Activated naive CD4-positive, alpha-beta T cell treated with anti-CD3 and anti-CD28 coated beads, Interleukin-2, amount 50 U/mL, for 72 hours (primary cell): ENCODE results near the gene KLF13. TPM values are rescaled to one million over a fixed set of nuclear protein-coding genes. Genes with fewer than 3 reads are reported as not detected.

Source experiments
- ATAC-seq, 2 donors: fragments of 150-1000 bp; cut with Tn5 transposase; 2 replicates each; pipeline ENCODE4 v1.10.0; 2021; ENCODE audit warnings: mild to moderate bottlenecking in 2 of 2, moderate library complexity in 2 of 2
- DNase-seq, 2 donors: peaks; one replicate each; pipeline ENCODE4 v3.0.0; 2021 to 2022; ENCODE audit warnings: low spot score in 2 of 2
- H3K27ac Mint-ChIP-seq, 2 donors: one replicate each; pipeline ENCODE4 v1.8.0; 2022; ENCODE audit warnings: mild to moderate bottlenecking in 2 of 2, mixed read lengths in 2 of 2
- H3K36me3 Mint-ChIP-seq, 2 donors: one replicate each; pipeline ENCODE4 v1.8.0; 2022; ENCODE audit warnings: mixed read lengths in 2 of 2
- H3K9me3 Mint-ChIP-seq, 2 donors: one replicate each; pipeline ENCODE4 v1.8.0; 2022; ENCODE audit warnings: mixed read lengths in 2 of 2
- total RNA-seq, 2 donors: library from RNA; stranded (reverse); gene quantifications; one replicate each; pipeline ENCODE4 v1.2.3, GENCODE V29; 2022

Gene KLF13
- total RNA-seq: 100 to 1,000 TPM; 124 to 161 TPM

- DNase-seq (peak; percentile 100), ATAC-seq (peak; percentile 81 to 84)
- H3K36me3 Mint-ChIP-seq: peaks cover 26 to 27% of the 10 kb centered on the region in 2 donors
- H3K27ac Mint-ChIP-seq: peak within 1 kb of the TSS; percentile 50 to 75
- H3K9me3 Mint-ChIP-seq: peaks cover 0 to 4% of the 10 kb centered on the region in 2 donors
Observed at GRCh38 chr15:31326156-31326874, at the start of gene KLF13. Gene KLF13, plus strand, starts transcription at chr15:31326835. Its CDS starts 378 bp downstream, at chr15:31327213.

GRCh38 chr15:31277335-31278060 is 49.1 kb upstream of the KLF13 start:
- no peak overlapping the region for H3K27ac Mint-ChIP-seq
- no peaks in the 10 kb centered on the region for H3K9me3 Mint-ChIP-seq
- ATAC-seq (no peak), DNase-seq (peak in 1 of 2 donors; percentile 48)
- no peaks in the 10 kb centered on the region for H3K36me3 Mint-ChIP-seq

- no peaks in the 10 kb centered on the region for H3K9me3 Mint-ChIP-seq
- ATAC-seq: no peak
- H3K27ac Mint-ChIP-seq: no peak overlapping the region
- peak in 1 of 2 donors; percentile 45 for DNase-seq
- H3K36me3 Mint-ChIP-seq: no peaks in the 10 kb centered on the region
Observed at GRCh38 chr15:31278061-31278445, 48.6 kb upstream of the KLF13 start.

DNA sequence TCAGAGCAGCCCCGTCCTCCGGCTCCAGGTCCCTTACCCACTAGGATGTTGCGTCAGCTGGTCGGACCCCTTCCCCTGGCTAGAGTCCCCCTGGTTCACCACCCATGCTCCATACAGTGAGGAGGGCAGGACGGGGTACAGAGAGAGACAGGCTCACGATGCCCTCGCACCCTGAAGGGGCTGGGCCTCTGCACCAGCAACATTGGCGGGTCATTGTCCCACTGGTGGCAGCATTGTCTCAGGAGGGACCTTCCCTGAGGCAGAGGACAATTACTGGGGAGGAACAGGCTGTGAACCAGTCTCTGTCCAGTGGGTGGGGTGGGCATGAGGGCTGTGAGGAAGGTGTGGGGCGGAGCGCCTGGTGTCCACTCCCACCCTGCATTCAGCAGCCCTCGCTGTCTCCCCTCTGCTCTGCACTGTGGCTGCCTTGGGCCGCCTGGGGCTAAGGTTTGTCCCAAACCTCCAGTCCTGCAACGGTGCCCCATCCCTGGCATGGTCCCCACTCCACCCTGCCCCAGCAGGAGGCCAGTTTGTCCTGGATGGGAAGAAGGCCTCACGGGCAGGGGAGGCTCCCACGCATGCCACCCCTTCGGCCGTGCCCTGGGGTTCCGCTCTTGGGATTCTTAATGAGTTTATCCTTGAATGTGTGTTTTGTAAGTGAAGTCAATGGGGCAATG is 48.0 kb upstream of the KLF13 start:
- no peak overlapping the region for H3K27ac Mint-ChIP-seq
- DNase-seq: peak in 1 of 2 donors; percentile 41

GRCh38 chr15:31279221-31280045 is 47.2 kb upstream of the KLF13 start:
- Mint-ChIP-seq H3K9me3 (peaks cover 0 to 5% of the 10 kb centered on the region in 2 donors), H3K27ac (peak overlapping the region; percentile 36 to 44)
- DNase-seq: no peak

More for the DNA sequence above, 48.0 kb upstream of the KLF13 start:
- ATAC-seq: no peak
- H3K9me3 Mint-ChIP-seq: no peaks in the 10 kb centered on the region
- no peaks in the 10 kb centered on the region for H3K36me3 Mint-ChIP-seq

DNA sequence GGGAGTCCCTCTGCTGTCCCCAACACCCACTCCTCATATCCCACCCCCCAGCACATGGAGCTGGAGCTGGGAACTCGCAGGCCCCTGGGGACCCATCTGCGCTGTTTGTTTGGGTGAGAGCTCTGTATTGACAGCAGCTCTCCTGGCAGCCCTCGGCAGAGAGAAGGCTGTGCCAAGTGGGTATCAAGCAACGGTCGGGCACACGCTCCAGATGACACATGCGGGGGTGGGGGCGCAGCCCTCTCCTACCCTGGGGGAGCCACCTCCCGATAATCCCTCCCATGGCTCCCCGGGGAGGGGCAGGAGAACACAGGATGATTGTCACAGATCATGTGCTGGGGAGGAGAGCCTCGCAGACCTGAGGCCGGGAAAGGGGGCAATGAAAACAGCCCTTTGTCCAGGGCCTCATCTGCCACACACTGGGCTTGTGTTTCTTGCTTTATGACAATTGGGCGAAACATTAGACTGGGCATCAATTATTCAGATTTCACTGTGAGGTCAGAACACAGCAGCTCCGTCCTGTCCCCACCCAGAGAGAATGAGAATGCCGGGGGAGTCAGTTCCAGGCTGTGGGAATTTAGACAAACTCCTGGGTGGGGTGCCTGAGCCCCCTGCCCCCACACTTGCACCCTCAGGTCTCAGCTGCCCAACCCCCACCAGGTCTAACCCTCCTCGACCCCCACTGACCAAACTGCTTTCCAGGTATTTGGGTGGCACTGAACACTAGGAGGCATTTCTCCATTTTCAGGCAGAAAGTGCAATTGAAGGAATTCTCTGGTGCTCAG is 46.4 kb upstream of the KLF13 start:
- peak overlapping the region in 1 of 2 donors; percentile 44 for H3K27ac Mint-ChIP-seq
- ATAC-seq (no peak), DNase-seq (no peak)
- H3K9me3 Mint-ChIP-seq: peaks cover 0 to 6% of the 10 kb centered on the region in 2 donors
- no peaks in the 10 kb centered on the region for H3K36me3 Mint-ChIP-seq

More at GRCh38 chr15:31279221-31280045, 47.2 kb upstream of the KLF13 start:
- no peaks in the 10 kb centered on the region for H3K36me3 Mint-ChIP-seq
- no peak for ATAC-seq

DNA sequence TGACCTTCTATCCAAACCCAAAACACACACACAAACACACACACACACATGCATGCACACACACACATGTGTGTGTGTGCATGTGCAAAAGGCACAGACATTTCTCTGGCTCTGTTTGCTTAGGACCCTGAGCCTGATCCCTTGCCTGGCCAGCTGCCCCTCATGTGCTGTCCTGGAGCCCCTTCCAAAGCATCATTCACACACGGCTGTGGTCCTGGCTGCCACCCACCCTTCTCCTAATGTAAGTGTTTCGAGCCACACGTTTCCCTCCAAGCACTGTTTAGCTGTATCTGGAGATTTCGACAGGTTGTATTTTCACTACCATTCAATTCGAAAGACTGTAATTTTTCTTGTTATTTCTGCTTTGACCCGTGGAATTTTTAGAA is 45.8 kb upstream of the KLF13 start:
- ATAC-seq (no peak), DNase-seq (no peak)
- peaks cover 0 to 6% of the 10 kb centered on the region in 2 donors for H3K9me3 Mint-ChIP-seq
- no peak overlapping the region for H3K27ac Mint-ChIP-seq
- no peaks in the 10 kb centered on the region for H3K36me3 Mint-ChIP-seq

DNA sequence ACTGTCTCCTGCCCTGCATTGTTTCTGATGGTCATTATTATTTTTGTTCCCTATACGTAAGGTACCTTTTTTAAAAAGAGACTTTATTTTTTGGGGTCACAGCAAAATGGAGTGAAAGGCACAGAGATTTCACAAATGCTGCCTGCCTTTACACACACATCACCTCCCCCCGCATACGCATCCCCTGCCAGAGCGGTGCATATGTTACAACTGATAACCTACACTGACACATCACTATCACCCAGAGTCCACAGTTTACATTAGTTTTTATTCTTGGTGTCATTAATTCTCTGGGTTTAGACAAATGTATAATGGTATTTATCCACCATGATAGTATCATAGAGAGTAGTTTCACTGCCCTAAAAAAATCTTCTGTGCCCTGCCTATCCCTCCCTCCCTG is 43.6 kb upstream of the KLF13 start:
- peaks cover 4 to 11% of the 10 kb centered on the region in 2 donors for H3K9me3 Mint-ChIP-seq
- H3K27ac Mint-ChIP-seq: no peak overlapping the region
- no peaks in the 10 kb centered on the region for H3K36me3 Mint-ChIP-seq
- ATAC-seq (no peak), DNase-seq (no peak)

- peaks cover 4 to 11% of the 10 kb centered on the region in 2 donors for H3K9me3 Mint-ChIP-seq
- no peaks in the 10 kb centered on the region for H3K36me3 Mint-ChIP-seq
- H3K27ac Mint-ChIP-seq: no peak overlapping the region
- ATAC-seq (no peak), DNase-seq (no peak)
Observed at GRCh38 chr15:31285772-31286261, 40.8 kb upstream of the KLF13 start.

DNA sequence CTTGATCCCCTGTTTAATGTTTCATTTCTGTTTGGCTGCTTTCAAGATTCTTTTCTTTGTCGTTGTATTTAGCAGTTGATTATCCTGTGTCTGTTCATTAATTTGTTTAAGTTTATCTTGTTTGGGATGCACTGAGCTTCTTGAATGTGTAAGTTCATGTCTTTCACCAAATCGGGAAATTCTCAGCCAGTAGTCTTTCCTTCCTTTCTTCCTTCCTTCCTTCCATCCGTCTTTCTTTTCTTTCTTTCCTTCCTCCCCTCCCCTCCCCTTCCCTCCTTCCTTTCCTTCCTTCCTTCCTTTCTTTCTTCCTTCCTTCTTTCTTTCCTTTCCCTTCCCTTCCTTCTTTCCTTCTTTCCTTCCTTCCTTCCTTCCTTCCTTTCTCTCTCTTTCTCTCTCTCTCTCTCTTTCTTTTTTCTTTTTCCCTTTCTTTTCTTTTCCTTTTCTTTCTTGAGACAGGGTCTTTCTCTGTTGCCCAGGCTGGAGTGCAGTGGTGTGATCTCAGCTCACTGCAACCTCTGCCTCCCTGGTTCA is 35.5 kb upstream of the KLF13 start:
- Mint-ChIP-seq H3K27ac (no peak overlapping the region), H3K36me3 (no peaks in the 10 kb centered on the region), H3K9me3 (peaks cover 4% of the 10 kb centered on the region in 2 donors)
- DNase-seq (no peak), ATAC-seq (no peak)

GRCh38 chr15:31292391-31293015 is 34.1 kb upstream of the KLF13 start:
- ATAC-seq (no peak), DNase-seq (no peak)
- Mint-ChIP-seq H3K36me3 (no peaks in the 10 kb centered on the region), H3K9me3 (no peaks in the 10 kb centered on the region), H3K27ac (no peak overlapping the region)

- no peaks in the 10 kb centered on the region for H3K9me3 Mint-ChIP-seq
- no peak overlapping the region for H3K27ac Mint-ChIP-seq
- H3K36me3 Mint-ChIP-seq: no peaks in the 10 kb centered on the region
- DNase-seq: no peak
- ATAC-seq: no peak
Observed at GRCh38 chr15:31293655-31294054, 33.0 kb upstream of the KLF13 start.

GRCh38 chr15:31294067-31294466 is 32.6 kb upstream of the KLF13 start:
- H3K9me3 Mint-ChIP-seq: no peaks in the 10 kb centered on the region

GRCh38 chr15:31295658-31296057 is 31.0 kb upstream of the KLF13 start:
- Mint-ChIP-seq H3K27ac (no peak overlapping the region), H3K36me3 (no peaks in the 10 kb centered on the region)

More at GRCh38 chr15:31294067-31294466, 32.6 kb upstream of the KLF13 start:
- Mint-ChIP-seq H3K27ac (no peak overlapping the region), H3K36me3 (no peaks in the 10 kb centered on the region)
- ATAC-seq (no peak), DNase-seq (no peak)

GRCh38 chr15:31296219-31296645 is 30.4 kb upstream of the KLF13 start:
- no peak for DNase-seq

More at GRCh38 chr15:31295658-31296057, 31.0 kb upstream of the KLF13 start:
- H3K9me3 Mint-ChIP-seq: no peaks in the 10 kb centered on the region
- ATAC-seq (no peak), DNase-seq (no peak)

More at GRCh38 chr15:31296219-31296645, 30.4 kb upstream of the KLF13 start:
- Mint-ChIP-seq H3K36me3 (no peaks in the 10 kb centered on the region), H3K27ac (no peak overlapping the region), H3K9me3 (no peaks in the 10 kb centered on the region)
- ATAC-seq: no peak
